CD4-positive, alpha-beta T cell (primary cell): ENCODE data around the gene SGTB. TPM values are rescaled to one million over a fixed set of nuclear protein-coding genes. Genes with fewer than 3 reads are reported as not detected.

ENCODE experiments used
- ATAC-seq: fragments of 200-7000 bp; cut with Tn5 transposase; one replicate; pipeline ENCODE4 v1.10.0; 2022; ENCODE audit warnings: mild to moderate bottlenecking; ENCODE audit not compliant: poor library complexity
- CTCF ChIA-PET: fragments of 350-600 bp; sonication (Branson Sonifier 250); formaldehyde crosslinking; loops from one replicate; lab custom pipeline; 2021; ENCODE audit warnings: antibody characterized with exemption, inconsistent platforms; lab: Charles Lee
- POLR2A ChIA-PET: fragments of 350-600 bp; sonication (Branson Sonifier 250); formaldehyde crosslinking; loops from one replicate; lab custom pipeline; 2021; ENCODE audit warnings: antibody characterized with exemption, inconsistent platforms; lab: Charles Lee
- DNase-seq, 14 experiments: peaks; one replicate each; pipeline ENCODE4 v3.0.0-alpha.2; 2013 to 2020; ENCODE audit warnings: mixed read lengths in 2 of 14
- H3K27ac ChIP-seq, 2 donors: one replicate each; pipeline versions ENCODE4 v1.5.1 to v1.7.0; 2013; ENCODE audit warnings: low read length in 2 of 2, low read depth in 1 of 2, mild to moderate bottlenecking in 1 of 2
- H3K27me3 ChIP-seq, 2 experiments: 1 replicate in 1 of 2; 2 replicates in 1 of 2; pipeline versions ENCODE4 v1.6.1 to v1.7.0; 2013; ENCODE audit warnings: low read length in 2 of 2, control low read depth in 1 of 2, mild to moderate bottlenecking in 1 of 2, moderate library complexity in 1 of 2; ENCODE audit not compliant: insufficient read depth in 2 of 2, control insufficient read depth in 1 of 2
- H3K36me3 ChIP-seq: one replicate; pipeline ENCODE4 v1.6.1; 2013; ENCODE audit warnings: low read length, control low read depth; ENCODE audit not compliant: insufficient read depth
- H3K4me1 ChIP-seq: one replicate; pipeline ENCODE4 v1.6.1; 2013; ENCODE audit warnings: low read length, control low read depth; ENCODE audit not compliant: insufficient read depth
- H3K4me3 ChIP-seq: one replicate; pipeline ENCODE4 v1.5.1; 2013; ENCODE audit warnings: mild to moderate bottlenecking, low read length, moderate library complexity
- H3K9me3 ChIP-seq, 2 experiments: 1 replicate in 1 of 2; 2 replicates in 1 of 2; pipeline versions ENCODE4 v1.6.1 to v1.7.0; 2013; ENCODE audit warnings: low read length in 2 of 2, mild to moderate bottlenecking in 2 of 2, control low read depth in 1 of 2, moderate library complexity in 1 of 2; ENCODE audit not compliant: control insufficient read depth in 1 of 2, insufficient read depth in 1 of 2
- H3K27ac Mint-ChIP-seq: one replicate; pipeline ENCODE4 v1.8.0; 2020; ENCODE audit warnings: mixed read lengths
- H3K27me3 Mint-ChIP-seq: one replicate; pipeline ENCODE4 v1.8.0; 2021; ENCODE audit warnings: mixed read lengths
- H3K36me3 Mint-ChIP-seq: one replicate; pipeline ENCODE4 v1.8.0; 2021; ENCODE audit warnings: low read depth, mixed read lengths
- H3K4me1 Mint-ChIP-seq: one replicate; pipeline ENCODE4 v1.8.0; 2021; ENCODE audit warnings: low read depth, mixed read lengths
- H3K4me3 Mint-ChIP-seq: one replicate; pipeline ENCODE4 v1.8.0; 2020; ENCODE audit warnings: mild to moderate bottlenecking, mixed read lengths
- H3K9me3 Mint-ChIP-seq: one replicate; pipeline ENCODE4 v1.8.0; 2020; ENCODE audit warnings: mixed read lengths
- CTCF ChIP-seq: fragments of 200-600 bp; IDR thresholded peaks from one replicate; pipeline ENCODE4 v1.8.0; 2022; ENCODE audit warnings: antibody characterized with exemption, mild to moderate bottlenecking
- intact Hi-C, 2 experiments: fragments of 100-400 bp; cut with DNase I in 1 of 2; cut with micrococcal nuclease in 1 of 2; formaldehyde crosslinking; loops; one replicate each; pipeline versions ENCODE4 v1.15.1 to v1.9.0; 2023 to 2025; cut with DNase I, micrococcal nuclease
- total RNA-seq, 174 experiments: library from RNA in 2 of 174; stranded (reverse) in 2 of 174; gene quantifications; one replicate each; pipeline ENCODE4 v1.2.3 and lab custom pipeline; 2021 to 2026

The SGTB gene
- total RNA-seq, 2 experiments from 2014 or later = 84.2 to 93.7 TPM

DNA sequence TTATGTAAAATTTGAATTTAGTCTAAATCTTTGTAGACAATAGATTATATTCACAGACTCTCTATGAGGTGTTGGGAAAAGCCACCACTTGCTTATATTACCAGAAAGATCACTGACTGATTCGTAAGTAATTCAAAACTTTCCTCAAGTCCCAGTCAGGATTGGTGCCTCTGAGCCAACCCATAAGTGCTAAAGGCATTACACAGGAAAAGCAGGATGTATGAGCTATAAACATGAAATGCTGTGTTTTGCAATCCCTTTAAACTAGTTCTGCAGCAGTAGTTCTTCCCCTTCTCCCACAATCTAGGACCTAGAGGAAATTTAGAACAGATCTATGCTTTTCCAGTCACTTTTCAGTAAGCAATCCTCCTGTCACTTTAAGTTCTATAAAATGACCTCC lies 49.1 kb downstream of the SGTB start:
- H3K36me3 Mint-ChIP-seq = peaks cover 90% of the 10 kb centered on the region
- Histone ChIP-seq H3K27ac (no peak overlapping the region), H3K27me3 (no peaks in the 10 kb centered on the region), H3K9me3 (no peaks in the 10 kb centered on the region), H3K4me3 (no peak overlapping the region), H3K36me3 (peaks cover 69% of the 10 kb centered on the region), H3K4me1 (no peaks in the 10 kb centered on the region)
- DNase-seq (no peak), ATAC-seq (no peak)
- ChIA-PET CTCF (interaction anchor here (1.0 kb wide), 1 partner anchor 9 kb away, joined by 3 read pairs; no protein-coding TSS in a partner anchor), POLR2A (interaction anchor here (0.9 kb wide), 1 partner anchor 23 kb away, joined by 3 read pairs; no protein-coding TSS in a partner anchor)
- H3K27ac Mint-ChIP-seq = peak overlapping the region; percentile 61
- no peak overlapping the region for H3K4me3 Mint-ChIP-seq
- H3K4me1 Mint-ChIP-seq = peaks cover 23% of the 10 kb centered on the region
- no peaks in the 10 kb centered on the region for H3K27me3 Mint-ChIP-seq
- TF ChIP-seq CTCF = no peak
- no peaks in the 10 kb centered on the region for H3K9me3 Mint-ChIP-seq
- intact Hi-C loops = no loop called here

DNA sequence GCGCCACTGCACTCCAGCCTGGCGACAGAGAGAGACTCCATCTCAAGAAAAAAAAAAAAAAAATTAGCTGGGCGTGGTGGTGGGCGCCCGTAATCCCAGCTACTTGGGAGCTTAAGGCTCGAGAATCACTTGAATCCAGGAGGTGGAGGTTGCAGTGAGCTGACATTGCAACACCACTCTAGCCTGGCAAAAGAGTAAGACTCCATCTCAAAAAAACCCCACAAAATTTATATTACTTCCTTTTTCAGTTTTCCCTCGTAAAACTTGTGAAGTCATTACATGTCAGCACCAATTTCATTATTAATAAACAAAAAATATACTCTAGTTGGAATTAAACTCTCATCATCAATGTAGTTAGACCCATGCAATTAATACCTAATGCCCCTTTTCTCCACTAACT lies 53.2 kb downstream of the SGTB start:
- intact Hi-C loops = loop anchor here in 1 of 2 experiments (5.0 kb wide), 1 partner anchor 44 kb away; no protein-coding TSS in a partner anchor
- TF ChIP-seq CTCF = no peak
- Mint-ChIP-seq H3K27ac (no peak overlapping the region), H3K9me3 (no peaks in the 10 kb centered on the region), H3K36me3 (peaks cover 73% of the 10 kb centered on the region), H3K4me1 (no peaks in the 10 kb centered on the region), H3K4me3 (no peak overlapping the region), H3K27me3 (no peaks in the 10 kb centered on the region)
- Histone ChIP-seq H3K27me3 (no peaks in the 10 kb centered on the region), H3K27ac (no peak overlapping the region), H3K4me1 (no peaks in the 10 kb centered on the region), H3K36me3 (peaks cover 64% of the 10 kb centered on the region), H3K4me3 (no peak overlapping the region), H3K9me3 (no peaks in the 10 kb centered on the region)
- DNase-seq = no peak
- CTCF ChIA-PET = no interaction called here
- POLR2A ChIA-PET = no interaction called here
- no peak for ATAC-seq

DNA sequence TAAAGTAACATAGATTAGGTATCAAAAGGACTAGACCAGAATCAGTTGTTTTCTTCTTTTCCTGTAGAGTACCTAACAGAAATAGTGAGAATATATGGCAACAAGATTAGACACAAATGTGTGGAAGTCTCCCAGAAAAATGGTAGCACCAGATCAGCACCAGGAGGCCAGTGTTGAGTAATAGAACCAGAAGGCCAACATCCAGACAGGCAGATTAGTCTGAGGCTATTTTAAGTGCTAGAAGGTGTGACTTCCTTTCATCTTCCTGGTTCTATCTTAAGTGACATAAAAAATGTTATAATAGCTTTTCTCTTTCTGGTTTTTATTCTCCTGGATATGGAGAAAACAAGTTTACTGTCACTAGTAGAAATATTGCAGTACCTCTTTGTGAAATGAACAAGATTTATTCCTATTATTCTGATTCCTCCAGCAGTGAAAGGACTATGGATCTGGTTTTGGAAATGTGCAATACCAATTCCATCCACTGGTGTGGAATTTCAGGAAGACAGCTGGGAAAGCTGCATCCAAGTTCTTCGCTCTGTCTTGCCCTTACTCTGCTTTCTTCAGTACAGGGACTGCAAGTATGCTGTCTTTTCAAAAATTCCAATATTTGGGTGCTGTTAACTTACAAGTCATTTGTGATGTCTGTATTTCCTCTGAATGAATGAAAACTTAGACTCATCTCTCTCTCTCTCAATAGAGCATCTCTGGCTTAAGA lies 57.9 kb downstream of the SGTB start:
- H3K36me3 Mint-ChIP-seq = peaks cover 60% of the 10 kb centered on the region
- ChIA-PET CTCF (interaction anchor here (0.6 to 1.3 kb wide), 2 partner anchors 8 to 37 kb away, joined by 3 read pairs; no protein-coding TSS in a partner anchor), POLR2A (interaction anchor here (1.0 kb wide), 1 partner anchor 101 kb away, joined by 3 read pairs; the partner anchor contains the start of genes CENPK and PPWD1)
- Histone ChIP-seq H3K9me3 (no peaks in the 10 kb centered on the region), H3K27me3 (no peaks in the 10 kb centered on the region), H3K27ac (no peak overlapping the region), H3K4me3 (no peak overlapping the region), H3K36me3 (peaks cover 33% of the 10 kb centered on the region), H3K4me1 (no peaks in the 10 kb centered on the region)
- no peaks in the 10 kb centered on the region for H3K27me3 Mint-ChIP-seq
- no peaks in the 10 kb centered on the region for H3K4me1 Mint-ChIP-seq
- no peak for DNase-seq
- no peaks in the 10 kb centered on the region for H3K9me3 Mint-ChIP-seq
- TF ChIP-seq CTCF = no peak
- no peak overlapping the region for H3K4me3 Mint-ChIP-seq
- peak overlapping the region; percentile 18 for H3K27ac Mint-ChIP-seq
- intact Hi-C loops = no loop called here
- ATAC-seq = no peak
